Lower lobe of right lung (tissue), 2 donors: Measurements from ENCODE around the gene RNF144A. TPM values are rescaled to one million over a fixed set of nuclear protein-coding genes. Genes with fewer than 3 reads are reported as not detected.

Source experiments
- ATAC-seq, 2 donors: fragments of 200-7000 bp; cut with Tn5 transposase; one replicate each; pipeline ENCODE4 v1.9.1; 2020 to 2022; ENCODE audit warnings: mild to moderate bottlenecking in 2 of 2, moderate library complexity in 2 of 2
- DNase-seq: peaks from one replicate; pipeline ENCODE4 v3.0.0-alpha.2; 2020
- H3K27ac ChIP-seq: fragments of 200-600 bp; one replicate; pipeline ENCODE4 v1.8.0; 2022
- H3K27me3 ChIP-seq: fragments of 200-600 bp; one replicate; pipeline ENCODE4 v1.8.0; 2022; ENCODE audit warnings: low read depth
- H3K36me3 ChIP-seq: fragments of 200-600 bp; one replicate; pipeline ENCODE4 v1.8.0; 2022; ENCODE audit warnings: mild to moderate bottlenecking
- H3K4me1 ChIP-seq: fragments of 200-600 bp; one replicate; pipeline ENCODE4 v1.8.0; 2022
- H3K4me3 ChIP-seq: fragments of 200-600 bp; one replicate; pipeline ENCODE4 v1.8.0; 2022; ENCODE audit warnings: mild to moderate bottlenecking
- H3K9me3 ChIP-seq: fragments of 200-600 bp; one replicate; pipeline ENCODE4 v1.8.0; 2022
- intact Hi-C: fragments of 100-400 bp; cut with DNase I; formaldehyde crosslinking; loops from one replicate; pipeline ENCODE4 v1.11.0; 2022
- total RNA-seq: library from RNA; stranded (reverse); fragmentation: NEBNext Ultra II Directional; extraction: Animal tissue kit (Norgen Biotek cat#: 25700); gene quantifications from one replicate; pipeline ENCODE4 v1.2.1, GENCODE V29; 2021
- TF ChIP-seq, protein P1 (sequence below): fragments of 200-600 bp; IDR thresholded peaks from one replicate; pipeline ENCODE4 v1.8.0; 2022; ENCODE audit warnings: antibody characterized with exemption, mild to moderate bottlenecking
- donor health status: DM: no; HTN: yes; CAD: no; lungs with severe emphysema.

RNF144A gene
- total RNA-seq, 1 donor from 2014 or later = 13.9 TPM

DNA sequence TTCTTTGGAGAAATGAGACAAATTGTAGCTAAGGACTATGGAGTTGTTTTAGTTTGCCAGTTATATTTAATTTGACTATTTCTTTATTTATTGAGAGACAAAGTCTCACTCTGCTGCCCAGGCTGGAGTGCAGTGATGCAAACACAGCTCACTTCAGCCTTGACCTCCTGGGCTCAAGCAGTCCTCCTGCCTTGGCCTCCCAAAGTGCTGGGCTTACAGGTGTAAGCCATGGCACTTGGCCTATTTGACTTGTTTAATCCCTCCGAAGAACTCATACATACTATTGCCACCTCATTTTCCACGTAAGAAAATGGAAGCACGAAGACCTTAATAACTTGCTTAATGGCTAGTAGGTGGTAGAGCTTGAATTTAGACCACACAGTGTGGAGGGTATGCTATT is 988 bp upstream of the RNF144A start:
- TF ChIP-seq, protein P1, sequence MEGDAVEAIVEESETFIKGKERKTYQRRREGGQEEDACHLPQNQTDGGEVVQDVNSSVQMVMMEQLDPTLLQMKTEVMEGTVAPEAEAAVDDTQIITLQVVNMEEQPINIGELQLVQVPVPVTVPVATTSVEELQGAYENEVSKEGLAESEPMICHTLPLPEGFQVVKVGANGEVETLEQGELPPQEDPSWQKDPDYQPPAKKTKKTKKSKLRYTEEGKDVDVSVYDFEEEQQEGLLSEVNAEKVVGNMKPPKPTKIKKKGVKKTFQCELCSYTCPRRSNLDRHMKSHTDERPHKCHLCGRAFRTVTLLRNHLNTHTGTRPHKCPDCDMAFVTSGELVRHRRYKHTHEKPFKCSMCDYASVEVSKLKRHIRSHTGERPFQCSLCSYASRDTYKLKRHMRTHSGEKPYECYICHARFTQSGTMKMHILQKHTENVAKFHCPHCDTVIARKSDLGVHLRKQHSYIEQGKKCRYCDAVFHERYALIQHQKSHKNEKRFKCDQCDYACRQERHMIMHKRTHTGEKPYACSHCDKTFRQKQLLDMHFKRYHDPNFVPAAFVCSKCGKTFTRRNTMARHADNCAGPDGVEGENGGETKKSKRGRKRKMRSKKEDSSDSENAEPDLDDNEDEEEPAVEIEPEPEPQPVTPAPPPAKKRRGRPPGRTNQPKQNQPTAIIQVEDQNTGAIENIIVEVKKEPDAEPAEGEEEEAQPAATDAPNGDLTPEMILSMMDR = no peak

DNA sequence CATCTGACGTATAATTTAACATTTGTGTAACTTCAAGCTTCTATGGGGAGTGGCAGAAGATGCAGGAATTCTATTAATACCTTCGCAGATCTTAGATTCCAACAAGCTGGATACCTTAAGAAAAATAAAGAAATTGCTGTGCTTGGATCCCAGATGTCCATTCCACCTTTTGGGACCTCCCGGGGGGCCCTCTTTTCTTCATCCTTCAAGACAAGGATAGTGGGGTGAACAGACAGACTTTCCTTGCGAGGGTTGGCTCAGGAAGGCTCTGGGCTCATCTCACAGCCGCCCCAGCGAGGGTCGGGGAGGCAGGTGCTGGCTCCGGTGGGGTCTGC is 509 bp upstream of the RNF144A start:
- intact Hi-C loops = no loop called here
- TF ChIP-seq, protein P1 = no peak
- peak overlapping the region; percentile 6 for H3K27ac ChIP-seq
- no peak for DNase-seq
- H3K27me3 ChIP-seq = no peaks in the 10 kb centered on the region
- peaks cover 19% of the 10 kb centered on the region for H3K4me1 ChIP-seq
- no peak for ATAC-seq
- H3K4me3 ChIP-seq = peak overlapping the region; percentile 69
- no peaks in the 10 kb centered on the region for H3K9me3 ChIP-seq
- no peaks in the 10 kb centered on the region for H3K36me3 ChIP-seq

More for the DNA sequence above, 988 bp upstream of the RNF144A start:
- ATAC-seq = no peak
- no peak overlapping the region for H3K4me3 ChIP-seq
- DNase-seq = no peak
- peaks cover 14% of the 10 kb centered on the region for H3K4me1 ChIP-seq
- intact Hi-C loops = no loop called here
- H3K36me3 ChIP-seq = no peaks in the 10 kb centered on the region
- no peak overlapping the region for H3K27ac ChIP-seq
- H3K27me3 ChIP-seq = no peaks in the 10 kb centered on the region
- H3K9me3 ChIP-seq = no peaks in the 10 kb centered on the region

DNA sequence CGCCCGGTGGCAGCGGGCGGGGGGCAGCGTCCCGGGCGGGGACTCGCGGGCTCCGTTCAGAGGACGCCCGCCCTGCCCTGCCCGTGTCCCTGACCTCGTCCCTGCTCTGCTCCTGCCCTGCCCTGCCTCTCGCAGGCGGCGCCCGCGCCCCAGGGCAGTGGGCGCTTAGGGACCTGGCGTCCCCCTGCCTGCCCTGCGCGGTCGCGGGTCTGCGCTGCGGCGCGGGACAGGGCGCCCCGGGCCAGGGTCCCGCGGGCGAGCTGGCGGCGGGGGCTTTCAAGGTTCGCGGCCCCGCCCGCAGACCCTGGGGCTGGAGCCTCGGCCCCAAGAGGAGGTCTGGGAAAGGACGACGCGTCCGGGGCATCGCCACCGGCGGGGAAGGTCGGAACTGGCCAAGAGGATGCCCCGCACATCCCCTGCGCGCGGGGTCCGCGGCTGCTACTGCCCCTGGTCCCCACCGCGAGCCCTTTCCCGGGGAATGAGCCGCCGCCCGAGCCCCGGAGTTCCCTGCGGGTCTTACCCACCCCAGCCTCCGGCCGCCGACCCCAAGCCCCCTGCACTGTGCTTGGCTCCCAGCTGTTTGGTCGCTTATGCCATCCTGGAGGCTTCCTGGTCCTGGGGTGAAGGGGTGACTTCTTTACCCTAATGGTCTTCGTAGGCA is 679 bp downstream of the RNF144A start:
- H3K27me3 ChIP-seq = no peaks in the 10 kb centered on the region
- H3K9me3 ChIP-seq = no peaks in the 10 kb centered on the region
- H3K27ac ChIP-seq = peak overlapping the region; percentile 74
- TF ChIP-seq, protein P1 = no peak
- H3K36me3 ChIP-seq = no peaks in the 10 kb centered on the region
- H3K4me3 ChIP-seq = peak overlapping the region; percentile 69
- peaks cover 24% of the 10 kb centered on the region for H3K4me1 ChIP-seq
- DNase-seq (peak; percentile 56), ATAC-seq (peak; percentile 47 to 59)
- intact Hi-C loops = no loop called here

DNA sequence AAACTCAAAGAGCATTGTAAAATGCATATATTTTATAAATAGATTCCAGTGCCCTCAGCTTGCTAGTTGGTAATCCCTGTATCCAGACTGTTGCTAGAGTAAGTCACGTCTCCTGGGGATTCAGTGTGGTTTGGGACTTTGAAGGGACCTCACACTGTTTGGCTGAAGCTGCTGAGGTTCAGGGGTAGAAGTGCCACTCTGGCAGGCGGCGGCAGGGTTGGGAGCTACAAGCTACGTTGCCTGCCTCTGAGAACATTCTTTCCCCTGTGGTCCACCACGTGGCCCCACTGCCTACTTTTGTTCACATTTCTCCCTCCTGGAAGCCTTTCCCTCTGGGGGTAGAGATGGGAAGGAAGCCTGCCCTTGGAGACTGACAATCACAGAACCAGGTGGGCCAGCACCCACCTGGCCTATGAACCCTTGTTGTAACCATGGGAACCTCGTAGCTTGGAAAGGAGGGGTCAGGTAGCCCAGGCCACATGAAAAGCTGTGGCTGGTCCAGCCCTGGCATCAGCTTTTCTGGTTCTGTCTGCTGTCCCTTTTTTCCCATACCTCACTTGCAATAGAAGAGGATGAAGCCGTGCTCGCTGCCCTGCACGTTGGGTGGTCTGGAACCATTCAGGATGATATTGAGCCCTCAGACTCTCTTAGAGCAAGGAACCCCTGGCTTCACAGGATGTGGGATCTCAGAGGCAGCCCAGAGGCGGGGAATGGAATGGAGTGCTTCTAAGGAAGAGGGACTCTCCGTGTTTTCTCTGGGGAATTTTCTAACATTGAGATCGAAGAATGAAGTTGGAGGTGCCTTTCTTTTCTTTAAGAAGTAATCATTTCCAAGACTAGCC is 2.9 kb downstream of the RNF144A start:
- intact Hi-C loops = no loop called here
- no peak for DNase-seq
- ATAC-seq = no peak

DNA sequence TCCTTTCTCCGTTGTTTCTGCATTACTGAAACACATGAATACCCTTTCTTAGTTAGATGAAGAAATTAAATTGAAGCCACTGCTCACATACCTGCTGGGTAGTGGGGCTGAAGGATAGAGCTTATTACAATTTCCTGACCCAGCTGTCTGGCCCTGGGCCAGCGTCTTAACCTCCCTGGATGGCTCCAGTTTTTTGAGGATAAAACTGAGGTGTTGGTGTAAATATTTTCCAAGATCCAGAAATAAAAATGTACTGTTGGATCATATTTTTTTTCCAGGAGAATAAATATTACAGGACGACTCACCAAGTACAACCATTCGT is 3.5 kb downstream of the RNF144A start:
- no peak for ATAC-seq
- TF ChIP-seq, protein P1 = no peak
- intact Hi-C loops = no loop called here
- Histone ChIP-seq H3K4me1 (peaks cover 29% of the 10 kb centered on the region), H3K27ac (no peak overlapping the region), H3K4me3 (no peak overlapping the region), H3K36me3 (no peaks in the 10 kb centered on the region), H3K27me3 (no peaks in the 10 kb centered on the region), H3K9me3 (no peaks in the 10 kb centered on the region)
- no peak for DNase-seq

More for the DNA sequence above, 2.9 kb downstream of the RNF144A start:
- H3K27ac ChIP-seq = no peak overlapping the region
- no peaks in the 10 kb centered on the region for H3K27me3 ChIP-seq
- H3K4me1 ChIP-seq = peaks cover 29% of the 10 kb centered on the region
- no peaks in the 10 kb centered on the region for H3K9me3 ChIP-seq
- TF ChIP-seq, protein P1 = no peak
- H3K36me3 ChIP-seq = no peaks in the 10 kb centered on the region
- no peak overlapping the region for H3K4me3 ChIP-seq
